GM11168 (cell line): ENCODE results near the gene L3MBTL4.
"Not testable (repeated sequence)": the region's sequence is repeated elsewhere in the genome, so short reads cannot be mapped to it uniquely, and the experiment has no call there.

Experiments
- in situ Hi-C: fragments of 300-500 bp; cut with MboI; formaldehyde crosslinking; loops from one replicate; pipeline ENCODE4 v1.12.0; 2022; ENCODE audit warnings: low sequenced_read_pairs; ENCODE audit not compliant: unreplicated experiment

The L3MBTL4 gene

DNA sequence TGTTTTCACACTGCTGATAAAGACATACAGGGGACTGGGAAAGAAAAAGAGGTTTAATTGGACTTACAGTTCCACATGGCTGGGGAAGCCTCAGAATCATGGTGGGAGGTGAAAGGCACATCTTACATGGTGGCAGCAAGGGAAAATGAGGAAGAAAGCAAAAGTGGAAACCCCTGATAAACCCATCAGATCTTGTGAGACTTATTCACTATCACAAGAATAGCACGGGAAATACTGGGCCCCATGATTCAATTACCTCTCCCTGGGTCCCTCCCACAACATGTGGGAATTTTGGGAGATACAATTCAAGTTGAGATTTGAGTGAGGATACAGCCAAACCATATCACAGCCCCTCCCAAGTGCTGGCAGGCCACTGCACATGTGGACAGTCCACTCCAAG, 278.8 kb downstream of the L3MBTL4 start:
- in situ Hi-C loops = not testable (repeated sequence)

DNA sequence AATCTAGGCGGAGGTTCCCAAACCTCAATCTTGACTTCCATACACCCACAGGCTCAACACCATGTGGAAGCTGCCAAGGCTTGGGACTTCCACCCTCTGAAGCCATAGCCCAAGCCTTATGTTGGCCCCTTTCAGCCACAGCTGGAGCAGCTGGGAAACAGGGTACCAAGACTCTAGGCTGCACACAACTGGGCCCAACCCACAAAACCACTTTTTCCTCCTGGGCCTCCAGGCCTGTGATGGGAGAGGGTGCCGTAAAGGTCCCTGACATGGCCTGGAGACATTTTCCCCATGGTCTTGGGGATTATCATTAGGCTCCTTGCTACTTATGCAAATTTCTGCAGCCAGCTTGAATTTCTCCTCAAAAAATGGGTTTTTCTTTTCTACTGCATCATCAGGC, 279.7 kb downstream of the L3MBTL4 start:
- in situ Hi-C loops = not testable (repeated sequence)

DNA sequence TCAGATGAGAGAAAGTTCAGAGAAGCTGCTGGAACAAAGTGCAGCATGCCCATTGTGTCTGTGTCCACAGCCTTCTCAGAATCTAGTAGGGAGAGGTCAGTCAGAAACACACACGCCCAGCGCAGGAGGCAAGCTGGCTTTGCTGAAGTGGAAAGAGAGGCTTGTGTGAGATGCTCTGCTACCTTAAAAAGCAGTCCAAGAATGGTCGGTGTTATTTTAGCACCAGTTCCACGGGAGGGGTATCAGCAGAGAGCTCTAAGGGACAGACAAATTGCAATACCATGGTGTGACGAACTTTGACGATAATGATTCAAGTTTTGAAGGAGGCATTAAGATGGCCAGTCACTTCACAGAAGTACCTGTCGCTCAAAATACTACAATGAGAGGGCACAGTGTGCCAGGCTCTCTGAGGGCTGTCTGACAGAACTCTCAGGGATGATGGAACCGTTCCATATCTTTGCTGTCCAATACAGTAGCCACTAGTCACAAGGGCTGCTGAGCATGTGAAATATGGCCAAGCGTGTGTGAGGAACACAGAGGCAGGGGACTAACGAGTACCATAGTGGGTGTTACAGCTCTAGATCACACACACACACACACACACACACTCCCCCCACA, 281.9 kb downstream of the L3MBTL4 start:
- in situ Hi-C loops = no loop called here

DNA sequence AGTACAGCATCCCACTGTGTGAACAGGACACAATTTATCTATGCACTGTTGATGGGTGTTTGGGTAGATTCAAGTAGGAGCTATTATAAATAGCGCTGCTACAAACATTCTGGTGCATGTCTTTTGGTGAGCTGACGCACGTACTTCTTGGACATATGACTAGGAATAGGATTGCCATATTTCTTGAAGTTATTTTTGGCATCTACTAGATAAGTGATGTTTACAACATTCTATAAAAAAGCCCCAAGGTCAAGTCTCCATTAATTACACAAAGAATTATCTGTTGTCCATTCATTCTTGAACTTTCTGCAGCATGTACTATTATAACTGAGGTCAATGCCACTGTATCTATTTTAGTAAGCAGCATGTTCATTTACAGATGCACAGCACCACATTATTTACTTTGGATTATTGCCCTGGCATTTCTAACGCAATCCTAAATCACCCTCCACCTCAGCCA, 293.9 kb downstream of the L3MBTL4 start:
- in situ Hi-C loops = no loop called here

DNA sequence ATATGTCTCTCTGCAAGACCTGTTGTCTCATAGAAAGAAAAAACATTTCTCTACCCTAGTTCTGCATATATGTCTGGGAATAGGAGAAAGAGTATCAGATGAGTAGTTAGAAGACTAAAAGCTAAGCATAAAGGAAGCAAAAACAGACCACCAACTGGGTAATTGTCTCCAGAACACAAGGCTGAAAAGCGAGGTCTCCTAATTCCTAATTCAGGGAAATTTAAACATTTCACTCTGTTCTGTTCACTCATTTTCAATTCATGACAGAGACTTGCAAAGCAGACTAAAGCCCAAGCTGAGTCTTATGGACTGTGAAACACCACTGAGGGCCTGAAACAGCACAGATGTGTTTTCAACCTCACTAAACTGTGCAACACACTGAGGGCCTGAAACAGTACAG, 294.9 kb downstream of the L3MBTL4 start:
- in situ Hi-C loops = no loop called here

DNA sequence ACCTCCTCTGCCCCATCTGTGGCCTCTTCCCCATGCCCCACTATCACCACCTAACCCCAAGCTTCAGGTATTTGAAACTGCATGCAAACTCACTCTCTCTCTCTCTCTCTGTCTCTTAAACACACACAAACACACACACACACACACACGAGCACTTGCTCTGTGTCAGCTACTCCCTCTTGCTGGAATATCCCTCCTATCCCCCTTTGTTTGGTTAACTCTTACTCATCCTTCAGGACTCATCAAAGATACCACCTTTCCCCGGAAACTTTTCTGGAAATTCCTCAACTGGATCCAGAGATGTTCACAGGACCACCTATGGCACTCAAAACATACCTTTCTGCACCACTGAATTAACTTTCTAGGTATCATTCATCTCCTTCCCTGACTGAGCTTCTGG, 296.6 kb downstream of the L3MBTL4 start:
- in situ Hi-C loops = no loop called here

DNA sequence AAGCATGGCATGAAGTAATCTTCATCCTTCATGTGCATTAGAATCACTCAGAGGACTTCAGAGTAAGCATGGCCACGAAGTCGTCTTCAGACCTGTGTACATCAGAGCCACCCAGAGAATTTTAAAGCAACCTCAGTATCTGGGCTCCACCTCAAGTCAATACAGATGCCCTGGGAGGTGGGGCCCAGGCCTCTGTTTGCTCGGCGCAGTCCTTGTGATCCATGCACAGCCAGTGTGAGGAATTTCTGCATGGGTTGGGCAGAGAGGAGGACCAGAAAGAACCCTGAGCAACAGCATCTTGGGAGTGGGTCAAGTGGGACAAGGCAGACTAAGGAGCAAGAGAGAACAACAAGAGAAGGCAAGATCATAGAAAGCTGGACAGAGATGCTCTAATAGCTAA, 299.0 kb downstream of the L3MBTL4 start:
- in situ Hi-C loops = no loop called here

DNA sequence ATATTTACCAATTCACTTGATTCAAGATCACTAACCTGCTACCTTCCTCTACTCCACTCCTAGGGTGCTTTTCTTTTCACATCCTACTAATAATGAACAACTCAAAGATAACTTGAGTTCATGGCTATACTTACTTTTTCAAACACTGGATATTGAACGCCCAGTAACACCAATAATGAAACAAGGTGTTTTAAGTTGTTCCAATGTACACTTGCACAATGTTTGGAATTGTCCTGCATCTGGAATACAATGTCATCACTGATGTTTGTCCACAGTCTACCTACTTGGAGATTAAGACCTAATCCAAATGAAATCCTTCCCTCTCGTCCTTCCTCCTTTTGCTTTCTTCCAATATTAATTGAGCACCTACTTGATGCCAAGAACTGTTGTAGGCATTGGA, 301.1 kb downstream of the L3MBTL4 start:
- in situ Hi-C loops = no loop called here

DNA sequence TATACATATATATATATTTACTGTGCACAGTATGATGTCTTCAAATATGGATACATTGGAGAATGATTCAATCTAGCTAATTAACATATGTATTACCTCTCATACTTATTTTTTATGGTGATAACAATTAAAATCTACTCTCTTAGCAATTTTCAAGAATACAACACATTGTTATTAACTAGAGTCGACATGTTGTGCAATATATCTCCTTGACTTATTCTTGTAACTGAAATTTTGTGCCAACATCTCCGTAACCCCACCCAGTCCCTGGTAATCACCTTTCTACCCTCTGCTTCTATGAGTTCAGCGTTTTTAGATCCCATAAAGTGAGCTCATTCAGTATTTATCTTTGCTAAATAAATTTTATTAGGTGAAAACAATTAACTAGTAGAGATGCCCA, 303.0 kb downstream of the L3MBTL4 start:
- in situ Hi-C loops = no loop called here

DNA sequence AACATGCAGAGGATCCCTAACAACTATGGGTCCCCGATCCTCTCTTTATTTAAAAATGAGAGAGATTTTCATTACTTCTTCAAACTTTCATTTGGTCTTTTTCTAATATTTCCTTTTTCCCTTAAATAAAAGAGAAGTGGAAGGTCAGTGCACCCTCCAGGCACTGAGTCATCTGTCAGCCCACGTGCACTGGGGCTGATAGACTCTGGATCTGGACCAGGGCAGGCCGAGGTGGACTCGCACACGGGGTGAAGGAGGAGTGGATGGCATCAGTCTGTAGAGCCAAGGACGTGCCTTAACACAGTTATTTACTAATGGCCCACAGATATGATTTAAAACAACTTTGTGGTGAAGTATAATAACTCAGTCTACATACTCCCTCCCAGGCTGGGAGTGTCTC, 305.0 kb downstream of the L3MBTL4 start:
- in situ Hi-C loops = no loop called here

DNA sequence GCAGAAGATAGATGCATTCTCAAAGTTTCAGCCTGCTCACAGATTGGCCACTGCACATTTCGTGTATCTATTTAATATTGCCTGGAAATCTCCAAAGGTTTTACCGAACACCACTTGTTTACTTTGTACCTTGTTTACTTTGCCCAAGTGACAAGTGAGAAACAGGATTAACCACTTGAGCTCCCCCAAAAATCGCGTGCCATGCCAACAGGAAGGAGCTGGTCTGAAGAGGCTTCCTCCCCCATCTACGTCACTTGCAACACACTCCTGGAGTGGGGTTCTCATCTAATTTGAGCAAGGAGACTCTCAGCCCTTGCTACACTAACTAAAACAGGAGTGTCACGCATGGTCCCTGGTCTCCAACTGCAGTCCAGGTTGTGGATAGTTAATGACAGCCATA, 306.9 kb downstream of the L3MBTL4 start:
- in situ Hi-C loops = no loop called here

DNA sequence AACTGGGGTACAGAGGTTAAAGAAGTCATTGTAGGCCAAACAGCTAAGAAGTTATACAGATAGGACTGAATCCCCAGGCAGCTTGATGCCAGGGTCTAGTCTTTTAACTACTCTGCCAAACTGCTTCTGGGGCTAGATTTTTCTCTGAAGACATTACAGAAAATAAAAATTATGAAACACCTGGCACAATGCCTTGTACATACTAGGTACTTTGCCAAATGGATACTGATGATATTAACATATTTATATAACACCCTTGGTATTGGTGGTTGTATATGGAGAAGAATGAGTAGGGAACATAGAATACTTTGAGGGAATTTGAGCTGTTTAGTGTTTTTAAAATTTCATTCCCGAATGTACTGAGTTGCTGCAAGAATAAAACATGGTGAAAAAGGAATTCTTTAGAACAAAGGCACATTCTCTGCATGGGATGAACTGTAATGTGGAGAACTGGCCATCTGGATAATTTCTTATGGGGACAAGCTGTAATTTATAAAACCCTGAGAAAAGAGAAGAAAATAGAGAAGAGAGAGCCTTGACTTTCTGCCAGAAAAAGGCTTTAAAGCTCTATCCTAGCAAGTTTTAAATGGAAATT, 308.5 kb downstream of the L3MBTL4 start:
- in situ Hi-C loops = no loop called here

DNA sequence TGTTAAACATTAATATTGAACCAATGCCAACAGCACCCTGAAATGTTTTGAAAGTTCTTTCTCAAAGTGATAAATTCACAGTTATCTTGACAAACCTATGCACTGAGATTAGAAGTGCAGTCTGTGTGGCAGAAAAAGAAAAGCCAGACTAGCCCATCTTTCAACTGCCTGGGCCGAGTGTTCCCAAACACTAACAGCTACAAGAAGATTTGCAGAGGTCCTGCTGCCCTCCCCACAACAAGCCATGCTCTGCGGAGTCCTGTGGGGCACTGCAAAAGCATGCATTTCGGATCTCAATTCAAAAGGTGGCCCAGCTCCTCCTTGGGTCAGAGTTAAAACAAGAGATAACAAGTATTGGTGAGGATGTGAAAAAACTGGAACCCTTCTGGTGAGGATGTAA, 311.0 kb downstream of the L3MBTL4 start:
- in situ Hi-C loops = no loop called here

DNA sequence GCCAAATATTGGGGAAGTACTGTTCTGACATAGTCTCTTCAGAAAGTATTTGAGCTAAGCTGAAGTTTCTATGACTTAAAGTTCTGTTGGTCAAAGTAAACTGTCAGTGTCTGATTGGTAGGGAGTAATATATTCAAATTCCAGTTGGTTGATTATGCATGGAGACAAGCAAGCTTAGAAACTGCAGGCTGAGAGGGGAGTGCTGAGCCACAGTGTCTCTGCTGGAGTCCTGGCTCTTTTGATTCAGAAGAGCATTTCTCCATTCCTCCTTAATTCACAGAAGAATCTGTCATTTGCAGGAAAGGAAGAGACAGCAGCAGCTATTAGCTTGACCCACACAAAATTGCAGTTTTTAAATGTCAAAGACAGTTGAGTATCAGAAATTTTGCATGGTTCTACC, 318.0 kb downstream of the L3MBTL4 start:
- in situ Hi-C loops = no loop called here

DNA sequence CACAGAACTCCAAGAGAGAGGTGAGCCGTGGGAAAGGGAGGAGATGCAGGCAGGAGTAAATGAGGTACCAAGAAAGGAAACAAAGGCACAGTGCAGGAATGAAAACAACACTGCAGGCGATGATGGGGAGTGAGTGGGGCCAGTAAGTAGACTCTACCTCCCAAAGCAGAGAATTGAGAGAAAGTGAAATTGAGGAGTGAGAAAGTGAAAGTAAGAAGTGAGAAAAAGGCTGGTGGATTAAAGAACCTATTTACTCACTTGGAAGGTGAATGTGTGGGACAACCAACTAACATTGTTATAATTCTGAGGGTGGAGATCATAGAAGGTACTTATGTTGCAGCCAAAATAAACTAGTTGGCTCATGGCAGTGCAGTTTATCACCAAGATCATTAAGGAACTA, 326.3 kb downstream of the L3MBTL4 start:
- in situ Hi-C loops = no loop called here

DNA sequence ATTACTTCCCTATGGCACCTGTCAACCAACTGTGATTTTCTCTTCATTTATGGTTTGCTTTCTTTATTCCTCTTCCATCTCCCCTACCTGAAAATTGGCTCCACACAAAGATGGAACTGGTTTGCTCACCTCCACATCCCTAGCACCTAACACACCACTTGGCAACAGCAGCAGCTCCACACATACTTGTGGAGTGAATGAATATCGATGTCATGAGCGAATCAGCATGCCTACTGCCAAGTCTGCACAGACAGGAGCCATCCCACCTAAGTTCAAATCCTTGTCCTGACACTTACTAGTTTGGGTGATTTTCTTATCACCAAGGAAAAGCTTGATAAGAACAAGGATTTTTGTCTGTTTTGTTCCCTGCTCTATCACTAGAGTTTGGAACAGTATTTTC, 328.0 kb downstream of the L3MBTL4 start:
- in situ Hi-C loops = no loop called here

DNA sequence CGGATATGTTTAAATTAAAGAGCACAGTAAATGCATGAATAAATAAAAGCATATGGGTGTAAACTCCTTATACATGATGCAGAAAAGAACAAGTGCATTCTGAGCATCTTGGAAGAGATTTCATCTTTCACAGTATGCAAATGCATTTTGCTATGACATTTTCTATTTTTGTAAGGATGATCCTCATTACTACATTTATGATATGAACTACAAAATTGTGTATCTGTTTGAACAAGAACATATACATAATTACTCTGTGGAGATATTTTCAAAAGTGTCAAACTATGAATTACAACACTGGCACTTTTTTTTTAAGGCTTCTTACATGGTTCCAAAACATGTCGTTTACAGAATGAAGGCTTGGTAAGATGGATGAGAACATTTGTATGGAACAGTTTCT, 335.3 kb downstream of the L3MBTL4 start:
- in situ Hi-C loops = no loop called here

DNA sequence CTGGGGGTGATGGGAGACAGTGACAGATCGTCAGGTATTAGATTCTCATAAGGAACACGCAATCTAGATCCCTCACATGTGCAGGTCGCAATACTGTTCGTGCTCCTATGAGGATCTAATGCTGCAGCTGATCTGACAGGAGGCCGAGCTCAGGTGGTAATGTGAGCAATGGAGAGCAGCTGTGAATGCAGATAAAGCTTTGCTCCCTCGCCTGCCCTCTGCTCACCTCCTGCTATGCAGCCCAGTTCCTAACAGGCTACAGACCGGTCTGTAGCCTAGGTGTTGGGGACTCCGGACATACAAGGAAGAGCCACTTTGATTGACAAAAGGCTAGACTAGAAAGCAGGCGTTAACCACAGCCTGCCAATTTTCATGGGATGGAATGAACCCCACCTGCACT, 335.8 kb downstream of the L3MBTL4 start:
- in situ Hi-C loops = no loop called here

DNA sequence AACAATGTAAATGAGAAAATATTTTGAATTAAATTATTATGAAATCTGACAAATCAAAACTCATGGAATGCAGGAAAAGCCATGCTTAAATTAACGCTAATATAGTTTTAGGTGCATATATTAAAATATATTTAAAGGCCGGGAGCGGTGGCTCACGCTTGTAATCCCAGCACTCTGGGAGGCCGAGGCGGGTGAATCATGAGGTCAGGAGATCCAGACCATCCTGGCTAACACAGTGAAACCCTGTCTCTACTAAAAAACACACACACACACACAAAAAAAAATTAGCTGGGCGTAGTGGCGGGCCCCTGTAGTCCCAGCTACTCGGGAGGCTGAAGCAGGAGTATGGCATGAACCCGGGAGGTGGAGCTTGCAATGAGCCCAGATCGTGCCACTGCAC, 342.3 kb downstream of the L3MBTL4 start:
- in situ Hi-C loops = not testable (repeated sequence)

DNA sequence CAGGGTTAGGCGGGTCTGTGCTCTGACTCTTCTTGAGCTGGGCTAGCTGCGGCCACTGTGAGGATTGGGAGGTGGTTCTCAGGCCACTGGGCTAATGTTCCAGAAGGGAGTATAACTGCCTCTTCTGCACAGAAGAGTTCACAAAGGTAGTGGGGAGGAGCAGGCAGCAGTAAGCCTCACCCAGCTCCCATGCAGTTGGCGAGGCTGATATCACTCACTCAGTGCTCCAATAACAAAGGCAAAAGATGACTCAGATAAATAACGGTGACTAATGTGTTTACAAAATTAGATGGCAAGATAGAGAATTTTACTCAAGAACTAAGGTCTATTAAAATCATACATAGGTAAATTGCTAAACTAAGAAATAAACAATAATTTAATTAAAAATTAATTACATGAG, 345.2 kb downstream of the L3MBTL4 start:
- in situ Hi-C loops = no loop called here

DNA sequence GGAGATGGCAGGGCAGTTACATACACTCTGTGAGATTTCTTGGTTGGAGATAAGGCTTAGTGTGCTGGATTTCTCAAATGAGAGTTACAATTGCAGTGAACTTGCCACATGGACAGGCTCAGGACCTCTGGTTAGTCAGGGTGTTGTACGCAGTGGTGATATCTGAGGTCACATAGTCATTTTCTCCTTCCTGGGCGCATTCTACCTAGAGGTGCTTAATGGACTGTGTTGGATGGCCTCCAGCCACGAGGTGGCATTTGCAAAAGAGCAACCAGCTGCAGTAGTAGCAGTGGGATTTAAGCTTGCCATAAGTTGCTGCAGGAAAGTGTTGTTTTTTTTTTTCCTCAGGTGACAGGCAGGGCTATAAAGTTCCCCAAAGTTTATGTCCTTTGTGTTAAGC, 345.6 kb downstream of the L3MBTL4 start:
- in situ Hi-C loops = no loop called here

DNA sequence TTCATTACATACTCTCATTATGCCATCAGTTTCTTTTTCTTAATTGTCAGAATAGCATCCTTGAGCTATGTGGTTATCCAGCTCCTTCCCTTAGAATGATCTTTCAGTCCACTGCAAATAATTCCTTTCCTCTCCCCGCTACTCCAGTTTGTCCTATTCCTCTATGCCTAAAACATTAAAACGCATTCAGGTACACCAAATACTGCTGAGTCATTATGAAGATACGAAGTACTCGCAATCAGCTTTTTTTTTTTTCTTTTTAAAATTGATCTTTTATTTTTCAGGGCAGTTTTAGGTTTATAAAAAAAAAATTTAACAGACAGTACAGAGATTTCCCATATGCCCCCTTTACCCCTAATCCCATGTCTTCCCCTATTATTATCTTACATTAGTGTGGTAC, 354.6 kb downstream of the L3MBTL4 start:
- in situ Hi-C loops = no loop called here
